Mesothelial cell of epicardium (in vitro differentiated cells): Measurements from ENCODE around the gene USH2A. TPM values are rescaled to one million over a fixed set of nuclear protein-coding genes. Genes with fewer than 3 reads are reported as not detected.

ENCODE experiments used
- DNase-seq, 2 experiments: peaks; one replicate each; pipeline ENCODE4 v3.0.0; 2021; ENCODE audit warnings: low spot score in 2 of 2; ENCODE audit not compliant: unreplicated experiment in 2 of 2
- H3K27ac Mint-ChIP-seq: 2 replicates; pipeline ENCODE4 v1.8.0; 2021; ENCODE audit warnings: mixed read lengths
- H3K27me3 Mint-ChIP-seq: 2 replicates; pipeline ENCODE4 v1.8.0; 2021; ENCODE audit warnings: low read depth, mixed read lengths
- H3K36me3 Mint-ChIP-seq: 2 replicates; pipeline ENCODE4 v1.8.0; 2021; ENCODE audit warnings: mixed read lengths
- H3K4me1 Mint-ChIP-seq: 2 replicates; pipeline ENCODE4 v1.8.0; 2021; ENCODE audit warnings: mixed read lengths
- H3K4me3 Mint-ChIP-seq: 2 replicates; pipeline ENCODE4 v1.8.0; 2021; ENCODE audit warnings: mild to moderate bottlenecking, moderate library complexity, mixed read lengths
- H3K9me3 Mint-ChIP-seq: 2 replicates; pipeline ENCODE4 v1.8.0; 2021; ENCODE audit warnings: mixed read lengths
- total RNA-seq: library from RNA; stranded (reverse); gene quantifications from 3 replicates; pipeline ENCODE4 v1.2.1, GENCODE V29; 2021
- TF ChIP-seq, protein P1 (sequence below): fragments of 200-600 bp; sonication (generic); IDR thresholded peaks from one replicate; pipeline ENCODE4 v1.5.0; 2021; ENCODE audit warnings: antibody characterized with exemption; ENCODE audit not compliant: unreplicated experiment

Gene USH2A
- total RNA-seq, 1 donor from 2014 or later = 0.02 TPM

DNA sequence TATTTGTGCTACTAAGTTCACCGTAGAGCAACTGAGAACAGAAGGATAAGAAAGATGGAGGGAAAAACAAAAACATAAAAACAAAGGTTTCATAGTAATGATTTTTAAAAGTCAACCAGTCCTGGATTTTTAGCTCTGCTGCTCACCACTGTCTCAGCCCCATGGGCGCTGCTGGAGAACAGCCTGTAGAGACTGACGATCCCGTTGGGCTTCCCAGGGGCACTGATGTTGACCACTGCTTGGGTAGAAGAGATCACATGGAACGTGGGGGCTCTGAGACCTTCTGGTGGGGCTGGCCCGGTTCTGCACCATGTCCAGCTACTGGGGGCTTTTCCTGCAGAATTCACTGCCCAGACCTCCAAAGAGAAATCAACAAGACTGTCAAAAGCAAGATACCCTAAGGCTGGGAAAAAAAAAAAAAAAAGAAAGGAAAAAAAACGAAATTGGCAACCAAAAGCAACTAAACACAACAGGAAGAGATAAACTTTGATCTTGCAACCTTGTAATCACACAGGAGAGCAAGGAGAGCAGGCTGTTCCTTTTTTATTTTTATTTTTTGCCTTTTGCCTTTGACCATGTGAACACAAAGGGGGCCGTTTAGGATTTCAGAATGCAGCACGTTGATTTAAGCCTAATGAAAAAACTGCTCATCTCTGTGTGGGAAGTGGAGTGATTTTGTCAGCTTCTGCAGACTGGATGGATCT lies 772.6 kb downstream of the USH2A start:
- Mint-ChIP-seq H3K27ac (no peak overlapping the region), H3K4me1 (peaks cover 15% of the 10 kb centered on the region), H3K4me3 (no peak overlapping the region), H3K36me3 (no peaks in the 10 kb centered on the region), H3K27me3 (peaks cover 5% of the 10 kb centered on the region), H3K9me3 (no peaks in the 10 kb centered on the region)
- TF ChIP-seq, protein P1, sequence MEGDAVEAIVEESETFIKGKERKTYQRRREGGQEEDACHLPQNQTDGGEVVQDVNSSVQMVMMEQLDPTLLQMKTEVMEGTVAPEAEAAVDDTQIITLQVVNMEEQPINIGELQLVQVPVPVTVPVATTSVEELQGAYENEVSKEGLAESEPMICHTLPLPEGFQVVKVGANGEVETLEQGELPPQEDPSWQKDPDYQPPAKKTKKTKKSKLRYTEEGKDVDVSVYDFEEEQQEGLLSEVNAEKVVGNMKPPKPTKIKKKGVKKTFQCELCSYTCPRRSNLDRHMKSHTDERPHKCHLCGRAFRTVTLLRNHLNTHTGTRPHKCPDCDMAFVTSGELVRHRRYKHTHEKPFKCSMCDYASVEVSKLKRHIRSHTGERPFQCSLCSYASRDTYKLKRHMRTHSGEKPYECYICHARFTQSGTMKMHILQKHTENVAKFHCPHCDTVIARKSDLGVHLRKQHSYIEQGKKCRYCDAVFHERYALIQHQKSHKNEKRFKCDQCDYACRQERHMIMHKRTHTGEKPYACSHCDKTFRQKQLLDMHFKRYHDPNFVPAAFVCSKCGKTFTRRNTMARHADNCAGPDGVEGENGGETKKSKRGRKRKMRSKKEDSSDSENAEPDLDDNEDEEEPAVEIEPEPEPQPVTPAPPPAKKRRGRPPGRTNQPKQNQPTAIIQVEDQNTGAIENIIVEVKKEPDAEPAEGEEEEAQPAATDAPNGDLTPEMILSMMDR = no peak
- no peak for DNase-seq

DNA sequence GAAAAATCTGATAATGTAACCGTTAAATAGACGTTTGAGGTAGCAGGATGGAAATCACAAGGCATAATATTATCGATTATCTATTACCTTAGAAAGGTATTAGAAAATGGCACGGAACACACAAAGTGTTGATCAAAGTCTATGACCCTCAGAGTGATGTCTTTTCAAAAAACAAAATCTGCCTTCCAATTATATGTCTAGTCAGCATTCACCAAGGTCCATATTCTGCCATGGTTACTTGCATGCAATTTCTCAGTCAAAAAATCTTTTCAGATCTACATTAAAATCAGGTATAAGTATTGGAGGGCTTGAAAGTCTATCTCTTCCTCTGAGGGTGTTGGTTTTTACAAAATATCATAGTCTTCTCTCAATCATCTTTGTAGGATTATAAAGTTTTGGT lies 774.3 kb downstream of the USH2A start:
- no peak for DNase-seq
- H3K27me3 Mint-ChIP-seq = peaks cover 9% of the 10 kb centered on the region
- H3K36me3 Mint-ChIP-seq = no peaks in the 10 kb centered on the region
- H3K4me3 Mint-ChIP-seq = no peak overlapping the region
- H3K4me1 Mint-ChIP-seq = peaks cover 15% of the 10 kb centered on the region
- peaks cover 4% of the 10 kb centered on the region for H3K9me3 Mint-ChIP-seq
- no peak overlapping the region for H3K27ac Mint-ChIP-seq
- TF ChIP-seq, protein P1 = no peak

DNA sequence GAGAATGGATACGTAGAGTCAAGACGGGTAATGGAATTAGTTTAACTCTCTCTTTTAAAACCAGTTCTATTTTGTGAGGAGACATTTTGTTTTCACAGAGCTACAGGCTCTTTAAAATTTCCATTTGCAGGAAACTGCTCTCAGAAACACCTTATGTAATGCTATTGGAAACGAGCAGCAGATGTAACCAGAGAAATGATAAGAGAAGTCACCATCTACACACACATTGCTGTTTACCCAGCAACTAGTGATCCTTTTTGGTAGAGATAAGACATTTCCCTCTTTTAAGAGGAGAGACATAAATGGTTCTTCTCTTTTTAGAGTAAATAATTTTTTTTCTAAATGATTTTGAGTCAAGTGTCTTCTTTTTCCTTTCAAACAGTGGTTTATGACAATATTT lies 775.5 kb downstream of the USH2A start:
- H3K4me1 Mint-ChIP-seq = peaks cover 15% of the 10 kb centered on the region
- H3K36me3 Mint-ChIP-seq = no peaks in the 10 kb centered on the region
- H3K27ac Mint-ChIP-seq = no peak overlapping the region
- H3K9me3 Mint-ChIP-seq = peaks cover 5% of the 10 kb centered on the region
- H3K27me3 Mint-ChIP-seq = peaks cover 10% of the 10 kb centered on the region
- no peak overlapping the region for H3K4me3 Mint-ChIP-seq
- TF ChIP-seq, protein P1 = no peak
- DNase-seq = no peak

DNA sequence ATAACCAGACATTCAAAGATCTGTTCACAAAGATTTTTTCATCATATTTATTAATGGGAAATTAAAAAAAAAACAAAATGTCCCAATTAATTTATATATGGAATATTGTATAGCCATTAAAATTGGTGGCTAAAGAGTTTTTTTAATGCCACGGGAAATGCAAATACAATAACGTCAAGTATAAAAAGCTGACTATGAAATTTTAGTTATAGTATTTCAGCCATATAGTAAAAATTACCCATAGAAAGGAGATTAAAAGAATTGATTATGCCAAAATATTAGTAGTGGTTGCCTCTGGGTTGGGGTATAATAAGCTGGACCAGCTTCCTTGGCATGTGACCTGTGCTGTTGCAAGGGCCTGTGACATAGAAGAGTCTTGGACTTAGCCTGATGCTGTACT lies 777.4 kb downstream of the USH2A start:
- Mint-ChIP-seq H3K4me1 (peaks cover 3% of the 10 kb centered on the region), H3K4me3 (no peak overlapping the region), H3K9me3 (peaks cover 5% of the 10 kb centered on the region), H3K27me3 (peaks cover 9% of the 10 kb centered on the region), H3K27ac (no peak overlapping the region), H3K36me3 (no peaks in the 10 kb centered on the region)
- TF ChIP-seq, protein P1 = no peak
- no peak for DNase-seq

DNA sequence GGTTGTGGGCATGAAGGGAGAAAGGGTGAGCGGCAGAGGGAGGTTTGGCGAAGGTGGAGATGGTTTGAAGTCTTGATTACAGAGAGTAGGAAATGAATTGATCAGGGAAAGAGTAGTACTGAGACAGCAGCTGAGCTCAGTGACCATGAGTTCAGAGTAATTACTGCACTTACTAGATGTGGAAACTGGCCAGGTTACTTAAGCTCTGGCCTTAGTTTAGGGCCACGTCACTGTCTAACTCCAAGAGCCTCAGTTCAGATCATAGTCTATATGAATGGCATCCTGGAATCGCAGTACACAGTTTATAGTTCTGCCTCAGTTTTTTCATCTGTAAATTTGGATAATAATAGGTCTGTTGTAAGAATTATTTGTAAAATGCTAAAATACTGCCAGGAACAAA lies 778.1 kb downstream of the USH2A start:
- no peak overlapping the region for H3K27ac Mint-ChIP-seq
- H3K4me3 Mint-ChIP-seq = no peak overlapping the region
- DNase-seq = no peak
- H3K4me1 Mint-ChIP-seq = no peaks in the 10 kb centered on the region
- H3K9me3 Mint-ChIP-seq = peaks cover 5% of the 10 kb centered on the region
- no peaks in the 10 kb centered on the region for H3K36me3 Mint-ChIP-seq
- TF ChIP-seq, protein P1 = no peak
- peaks cover 6% of the 10 kb centered on the region for H3K27me3 Mint-ChIP-seq
